Keratinocyte (primary cell): Measurements from ENCODE around the gene HBA1. TPM values are rescaled to one million over a fixed set of nuclear protein-coding genes. Genes with fewer than 3 reads are reported as not detected.
"Not testable (repeated sequence)": the region's sequence is repeated elsewhere in the genome, so short reads cannot be mapped to it uniquely, and the experiment has no call there.

Source experiments
- DNase-seq: peaks from one replicate; pipeline ENCODE4 v3.0.0-alpha.2; 2011; ENCODE audit warnings: low read depth, missing footprints, low spot score
- FAIRE-seq: peaks from 2 replicates; lab custom pipeline; 2011; peaks lifted over from hg19 to GRCh38; lab: Jason Lieb, UNC
- H2AFZ ChIP-seq: 2 replicates; pipeline ENCODE4 v1.6.0; 2012; ENCODE audit warnings: low read length, control low read depth, inconsistent platforms; ENCODE audit not compliant: control insufficient read depth
- H3K27ac ChIP-seq: 2 replicates; pipeline ENCODE4 v1.5.1; 2011; ENCODE audit warnings: low read length; ENCODE audit not compliant: control insufficient read depth, insufficient read depth
- H3K27me3 ChIP-seq: 3 replicates; pipeline ENCODE4 v1.6.0; 2011; ENCODE audit warnings: low read length; ENCODE audit not compliant: control insufficient read depth, insufficient read depth; ENCODE audit errors: extremely low read depth
- H3K36me3 ChIP-seq, 2 experiments: 2 replicates in 1 of 2; 3 replicates in 1 of 2; pipeline ENCODE4 v1.5.1; 2011; ENCODE audit warnings: low read length in 2 of 2, mild to moderate bottlenecking in 1 of 2; ENCODE audit not compliant: control insufficient read depth in 2 of 2, insufficient read depth in 2 of 2; ENCODE audit errors: extremely low read depth in 1 of 2
- H3K4me1 ChIP-seq: 3 replicates; pipeline ENCODE4 v1.5.1; 2011; ENCODE audit warnings: low read length; ENCODE audit not compliant: control insufficient read depth, insufficient read depth; ENCODE audit errors: extremely low read depth
- H3K4me2 ChIP-seq: 3 replicates; pipeline ENCODE4 v1.6.0; 2011; ENCODE audit warnings: low read depth, low read length; ENCODE audit not compliant: control insufficient read depth, insufficient read depth; ENCODE audit errors: extremely low read depth
- H3K4me3 ChIP-seq, 3 experiments: fragments of 200-600 bp in 1 of 3; sonication (generic) in 1 of 3; 2 replicates in 2 of 3; 3 replicates in 1 of 3; pipeline ENCODE4 v1.5.1; 2011 to 2016; ENCODE audit warnings: low read length in 3 of 3, mild to moderate bottlenecking in 3 of 3, control low read depth in 2 of 3, inconsistent platforms in 1 of 3, low read depth in 1 of 3, mixed read lengths in 1 of 3, mixed run types in 1 of 3, moderate library complexity in 1 of 3; ENCODE audit not compliant: control insufficient read depth in 2 of 3, insufficient read depth in 2 of 3; ENCODE audit errors: extremely low read depth in 1 of 3
- H3K79me2 ChIP-seq: 2 replicates; pipeline ENCODE4 v1.6.0; 2012; ENCODE audit warnings: low read length; ENCODE audit not compliant: control insufficient read depth, insufficient read depth
- H3K9ac ChIP-seq: 3 replicates; pipeline ENCODE4 v1.6.0; 2011; ENCODE audit warnings: low read length; ENCODE audit not compliant: control insufficient read depth, insufficient read depth; ENCODE audit errors: extremely low read depth
- H3K9me1 ChIP-seq: 3 replicates; pipeline ENCODE4 v1.6.0; 2011; ENCODE audit warnings: low read length; ENCODE audit not compliant: control insufficient read depth, insufficient read depth; ENCODE audit errors: extremely low read depth
- H3K9me3 ChIP-seq: 2 replicates; pipeline ENCODE4 v1.5.1; 2012; ENCODE audit warnings: low read depth, low read length; ENCODE audit not compliant: control insufficient read depth
- H4K20me1 ChIP-seq: 3 replicates; pipeline ENCODE4 v1.6.0; 2011; ENCODE audit warnings: low read length; ENCODE audit not compliant: control insufficient read depth, insufficient read depth; ENCODE audit errors: extremely low read depth
- EZH2 ChIP-seq: IDR thresholded peaks from one replicate; pipeline ENCODE4 v1.6.1; 2012; ENCODE audit warnings: inconsistent platforms, mild to moderate bottlenecking, low read length, moderate library complexity
- dilution Hi-C: fragments of 300-500 bp; cut with MboI; formaldehyde crosslinking; loops from one replicate; pipeline ENCODE4 v1.7.0; 2020; ENCODE audit warnings: low sequenced_read_pairs; ENCODE audit not compliant: extremely low pct_ligation_motif_present
- polyA plus RNA-seq, 5 experiments: library from polyadenylated mRNA; depleted of rRNA in 3 of 5; stranded (reverse) in 3 of 5; stranded (forward) in 1 of 5; unstranded in 1 of 5; fragments of >200 nt; gene quantifications; 1 replicate in 1 of 5; 2 replicates in 3 of 5; 3 replicates in 1 of 5; pipeline versions ENCODE4 v1.2.1 to v1.2.3, GENCODE V29; 2011 to 2012; ENCODE audit warnings: missing spikeins in 2 of 5, low read depth in 1 of 5, low replicate concordance in 1 of 5
- TF ChIP-seq, protein P1 (sequence below), 3 experiments: IDR thresholded peaks in 1 of 3; conservative IDR thresholded peaks in 1 of 3; optimal IDR thresholded peaks in 1 of 3; 2 replicates in 2 of 3; 3 replicates in 1 of 3; pipeline versions ENCODE3 to v1.5.1; 2011; ENCODE audit warnings: low read length in 3 of 3, mild to moderate bottlenecking in 3 of 3, moderate library complexity in 2 of 3, control low read depth in 1 of 3, inconsistent platforms in 1 of 3; ENCODE audit not compliant: insufficient read depth in 2 of 3; ENCODE audit errors: extremely low read depth in 1 of 3

HBA1 gene
- polyA plus RNA-seq, 1 donor (not counting 4 experiments of a cell fraction or from before 2014, with no cell fraction given) = 0.24 TPM

- H3K4me2 ChIP-seq, H4K20me1 ChIP-seq, H3K9ac ChIP-seq, H3K4me3 ChIP-seq, H3K9me3 ChIP-seq, H3K36me3 ChIP-seq, H3K79me2 ChIP-seq, H3K27ac ChIP-seq, H3K4me1 ChIP-seq, H2AFZ ChIP-seq, FAIRE-seq, DNase-seq, H3K9me1 ChIP-seq, dilution Hi-C loops: not testable (repeated sequence)
- H3K27me3 ChIP-seq = peaks cover 51% of the 10 kb centered on the region
Measured at GRCh38 chr16:164134-164823, 12.2 kb upstream of the HBA1 start.

DNA sequence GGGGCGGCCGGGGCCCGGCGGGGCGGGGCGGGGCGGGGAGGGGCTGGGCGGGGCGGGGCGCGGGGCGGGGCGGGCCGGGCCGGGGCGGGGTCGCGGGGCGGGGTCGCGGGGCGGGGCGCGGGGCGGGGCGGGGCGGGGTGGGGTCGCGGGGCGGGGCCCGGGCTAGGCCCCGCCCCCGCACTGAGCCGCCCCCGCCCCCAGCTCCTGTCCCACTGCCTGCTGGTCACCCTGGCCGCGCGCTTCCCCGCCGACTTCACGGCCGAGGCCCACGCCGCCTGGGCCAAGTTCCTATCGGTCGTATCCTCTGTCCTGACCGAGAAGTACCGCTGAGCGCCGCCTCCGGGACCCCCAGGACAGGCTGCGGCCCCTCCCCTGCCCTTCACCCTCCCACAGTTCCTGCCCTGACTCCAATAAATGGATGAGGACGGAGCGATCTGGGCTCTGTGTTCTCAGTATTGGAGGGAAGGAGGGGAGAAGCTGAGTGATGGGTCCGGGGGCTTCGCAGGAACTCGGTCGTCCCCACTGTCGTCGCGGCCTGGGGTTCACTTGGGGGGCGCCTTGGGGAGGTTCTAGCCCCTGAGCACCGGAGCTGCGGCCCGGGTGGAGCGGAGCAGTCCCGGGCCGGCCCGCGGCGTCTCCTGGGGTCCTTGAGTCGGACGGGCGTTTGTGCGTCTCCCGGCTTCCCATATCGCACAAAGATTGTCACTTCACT lies 11.5 kb upstream of the HBA1 start:
- no peak for TF ChIP-seq EZH2
- TF ChIP-seq, protein P1, sequence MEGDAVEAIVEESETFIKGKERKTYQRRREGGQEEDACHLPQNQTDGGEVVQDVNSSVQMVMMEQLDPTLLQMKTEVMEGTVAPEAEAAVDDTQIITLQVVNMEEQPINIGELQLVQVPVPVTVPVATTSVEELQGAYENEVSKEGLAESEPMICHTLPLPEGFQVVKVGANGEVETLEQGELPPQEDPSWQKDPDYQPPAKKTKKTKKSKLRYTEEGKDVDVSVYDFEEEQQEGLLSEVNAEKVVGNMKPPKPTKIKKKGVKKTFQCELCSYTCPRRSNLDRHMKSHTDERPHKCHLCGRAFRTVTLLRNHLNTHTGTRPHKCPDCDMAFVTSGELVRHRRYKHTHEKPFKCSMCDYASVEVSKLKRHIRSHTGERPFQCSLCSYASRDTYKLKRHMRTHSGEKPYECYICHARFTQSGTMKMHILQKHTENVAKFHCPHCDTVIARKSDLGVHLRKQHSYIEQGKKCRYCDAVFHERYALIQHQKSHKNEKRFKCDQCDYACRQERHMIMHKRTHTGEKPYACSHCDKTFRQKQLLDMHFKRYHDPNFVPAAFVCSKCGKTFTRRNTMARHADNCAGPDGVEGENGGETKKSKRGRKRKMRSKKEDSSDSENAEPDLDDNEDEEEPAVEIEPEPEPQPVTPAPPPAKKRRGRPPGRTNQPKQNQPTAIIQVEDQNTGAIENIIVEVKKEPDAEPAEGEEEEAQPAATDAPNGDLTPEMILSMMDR (optimal IDR thresholded peaks at IDR 0.05 in 1 of 3, IDR thresholded peaks at IDR 0.05 in 1 of 3, conservative IDR thresholded peaks at IDR 0.05 in 1 of 3; ENCODE audit: extremely low read depth in 1 of 3, insufficient read depth in 2 of 3, low read length in 3 of 3) = no peak
- Histone ChIP-seq H3K4me1 (peaks cover 7% of the 10 kb centered on the region), H3K36me3 (no peaks in the 10 kb centered on the region), H3K9me3 (no peaks in the 10 kb centered on the region), H3K4me3 (peak overlapping the region in 1 of 3 experiments; percentile 20), H3K9ac (no peak overlapping the region), H3K27me3 (peaks cover 47% of the 10 kb centered on the region), H3K9me1 (no peaks in the 10 kb centered on the region), H3K4me2 (peak overlapping the region; percentile 16), H2AFZ (no peak overlapping the region), H3K79me2 (no peaks in the 10 kb centered on the region), H3K27ac (no peak overlapping the region), H4K20me1 (peaks cover 4% of the 10 kb centered on the region)
- no peak for DNase-seq
- no peak for FAIRE-seq
- dilution Hi-C loops = no loop called here
